GM19438 (cell line): ENCODE results near the gene BACH2.
"Not testable (repeated sequence)": the region's sequence is repeated elsewhere in the genome, so short reads cannot be mapped to it uniquely, and the experiment has no call there.

Experiments
- ATAC-seq: cut with Tn5 transposase; IDR thresholded peaks from one replicate; pipeline ENCODE4 v1.9.1; 2021; ENCODE audit warnings: low read depth; ENCODE audit not compliant: unreplicated experiment

BACH2 gene

DNA sequence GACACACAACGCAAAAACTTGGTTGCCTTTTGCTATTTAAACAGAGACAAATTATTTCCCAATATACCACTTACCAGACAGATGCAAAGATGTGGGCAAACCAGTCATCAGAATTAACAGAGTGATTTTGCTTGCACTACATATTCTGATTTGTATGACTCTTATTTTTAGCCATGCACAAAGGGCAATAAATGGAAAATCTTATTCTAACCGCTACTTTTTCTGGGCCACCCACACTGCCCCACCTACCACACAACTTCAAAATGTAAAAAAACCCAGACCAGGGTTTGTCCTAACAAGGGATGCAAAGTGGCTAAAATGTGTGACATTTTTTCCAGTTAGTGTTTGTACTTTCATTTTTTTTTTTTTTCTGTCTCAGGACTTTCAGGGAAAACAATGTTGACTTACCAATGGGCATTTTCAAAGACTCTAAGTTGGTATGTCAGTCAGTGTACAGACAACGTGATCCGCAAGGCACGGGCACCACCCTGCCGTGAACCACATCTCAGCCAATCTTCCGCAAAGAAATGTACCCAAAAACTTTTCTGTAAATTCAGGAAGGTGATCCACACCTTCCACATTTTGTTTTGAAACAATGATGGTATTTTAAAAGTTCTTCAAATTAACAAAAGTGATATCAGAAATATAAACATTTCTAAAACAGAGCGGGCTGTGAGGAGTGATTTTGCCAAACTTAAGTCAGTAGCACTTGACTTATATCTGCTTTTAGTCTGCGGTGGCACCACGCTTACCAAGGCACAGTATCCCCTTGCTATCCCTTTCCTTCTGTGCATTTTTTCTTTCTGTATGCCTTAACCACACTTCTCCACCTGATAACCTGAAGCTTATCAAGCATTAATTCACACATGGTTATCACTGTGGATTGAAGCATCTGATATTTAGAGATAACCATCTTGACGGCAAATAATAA, 216.8 kb downstream of the BACH2 start:
- ATAC-seq, result no peak

- ATAC-seq, result no peak
Measured at GRCh38 chr6:90078513-90079289, 217.9 kb downstream of the BACH2 start.

DNA sequence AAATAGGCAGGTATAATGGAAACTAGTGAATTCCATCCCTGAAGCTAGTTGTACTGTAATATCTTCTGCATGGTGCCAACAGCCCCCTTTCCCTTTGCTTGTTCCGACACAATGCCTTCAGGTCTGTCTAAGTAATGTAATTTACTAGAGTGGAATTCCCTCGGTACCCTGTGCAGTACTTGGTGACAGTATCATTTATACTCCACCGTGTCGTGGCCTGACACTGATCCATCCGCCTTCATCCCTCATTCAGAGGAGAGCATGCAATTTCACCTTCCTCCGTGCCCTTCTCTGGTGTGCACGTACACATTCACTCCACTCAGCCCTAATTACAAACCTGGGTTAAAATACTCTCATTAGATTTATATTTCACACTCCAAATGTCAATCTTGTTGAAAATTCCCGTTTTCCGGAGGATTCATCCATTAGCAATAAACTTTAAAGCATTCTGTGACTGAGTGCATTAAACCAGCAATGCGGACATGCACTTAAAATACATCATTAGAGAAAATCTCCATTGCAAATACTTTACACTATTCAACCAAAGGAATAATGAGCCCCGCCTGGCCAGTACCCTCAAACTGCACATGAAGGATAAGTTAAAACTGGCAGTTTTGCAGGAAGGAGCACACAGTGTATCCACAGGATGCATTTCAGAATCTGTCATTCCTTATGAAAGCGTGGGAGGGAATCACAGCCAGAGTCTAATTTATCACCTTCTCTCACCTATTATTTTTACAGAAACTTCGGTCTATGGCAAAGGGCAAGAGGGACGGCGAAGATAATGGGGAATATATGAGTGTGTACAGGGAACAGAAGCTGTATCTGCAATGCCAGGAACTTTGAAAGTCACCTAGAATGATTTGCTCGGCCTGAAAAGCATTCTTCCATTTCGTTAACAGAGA, 219.9 kb downstream of the BACH2 start:
- no peak for ATAC-seq

DNA sequence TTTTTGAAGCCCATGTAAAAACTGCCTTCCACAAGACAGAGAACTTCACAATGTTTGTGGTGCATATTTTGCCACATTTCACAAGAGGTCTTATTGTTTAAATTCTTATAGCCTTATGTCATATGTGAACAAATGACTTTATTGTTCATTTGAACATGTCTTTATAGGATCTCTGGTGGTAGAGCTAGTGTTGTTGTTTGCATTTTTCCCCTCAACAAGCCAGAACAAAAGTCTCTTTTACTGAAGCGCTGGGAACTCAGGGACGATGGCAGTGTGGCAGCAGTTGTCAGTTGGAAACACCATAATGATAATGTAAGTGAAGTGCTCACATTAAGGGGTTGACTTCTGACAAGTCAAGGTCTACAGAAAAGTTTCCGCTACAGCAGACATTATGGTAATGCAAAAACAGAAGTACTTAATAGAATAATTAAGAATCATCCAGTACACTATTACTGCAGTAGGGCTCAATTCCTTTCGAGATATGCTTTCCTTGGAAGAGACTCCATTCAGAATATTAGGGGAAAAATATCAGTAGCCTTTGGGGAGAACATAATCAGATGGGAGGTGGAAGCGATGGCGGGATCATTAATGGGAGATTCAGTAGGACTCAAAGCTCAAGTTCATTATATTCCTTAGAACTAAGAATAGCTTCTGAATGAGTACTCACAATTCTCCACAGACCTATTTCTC, 222.3 kb downstream of the BACH2 start:
- no peak for ATAC-seq

- ATAC-seq, result no peak
Measured at GRCh38 chr6:90072935-90073464, 223.6 kb downstream of the BACH2 start.

DNA sequence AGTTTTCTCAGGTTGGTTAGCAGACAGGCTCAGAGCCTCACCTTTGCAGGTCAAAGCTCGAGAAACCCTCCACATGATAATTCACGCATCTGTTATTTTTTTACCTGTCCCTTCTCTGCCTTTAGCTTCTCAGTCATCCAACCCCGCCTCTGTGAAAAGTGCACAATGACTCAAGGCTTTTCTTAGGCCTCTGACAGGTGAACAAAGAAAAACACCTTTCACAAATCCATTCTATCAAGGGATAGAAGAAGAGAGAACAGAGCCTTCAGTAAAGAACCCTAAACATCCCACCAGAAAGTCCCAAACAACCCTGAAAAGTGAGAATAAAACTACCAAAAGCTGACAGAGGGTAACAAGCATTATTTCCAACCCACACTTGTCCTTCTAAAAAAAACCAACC, 224.1 kb downstream of the BACH2 start:
- ATAC-seq, result no peak

GRCh38 chr6:90068703-90069523, 227.7 kb downstream of the BACH2 start:
- ATAC-seq, result no peak

- no peak for ATAC-seq
Measured at GRCh38 chr6:90068264-90068663, 228.4 kb downstream of the BACH2 start.

GRCh38 chr6:90066697-90067096, 229.9 kb downstream of the BACH2 start:
- ATAC-seq, result no peak

DNA sequence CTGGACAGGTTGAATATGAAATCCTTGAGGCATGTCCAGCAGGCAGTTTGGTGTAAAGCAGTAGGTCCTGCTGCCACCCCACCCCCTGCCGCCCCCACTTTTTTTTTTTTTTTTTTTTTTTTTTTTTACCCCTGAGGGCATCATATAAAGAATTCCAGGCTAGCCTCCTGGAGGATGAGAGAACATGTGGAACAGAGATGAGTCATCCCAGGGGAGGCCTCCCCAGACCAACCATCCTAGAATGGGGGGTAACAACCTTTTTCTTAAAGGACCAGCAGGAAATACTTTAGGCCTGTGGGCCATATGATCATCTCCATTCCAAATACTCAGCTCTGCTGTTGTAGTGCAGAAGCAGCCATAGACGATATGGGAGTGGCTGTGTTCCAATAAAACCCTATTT, 231.5 kb downstream of the BACH2 start:
- ATAC-seq, result no peak

- no peak for ATAC-seq
Measured at GRCh38 chr6:90062667-90063066, 234.0 kb downstream of the BACH2 start.

GRCh38 chr6:90062051-90062450, 234.6 kb downstream of the BACH2 start:
- ATAC-seq, result no peak

DNA sequence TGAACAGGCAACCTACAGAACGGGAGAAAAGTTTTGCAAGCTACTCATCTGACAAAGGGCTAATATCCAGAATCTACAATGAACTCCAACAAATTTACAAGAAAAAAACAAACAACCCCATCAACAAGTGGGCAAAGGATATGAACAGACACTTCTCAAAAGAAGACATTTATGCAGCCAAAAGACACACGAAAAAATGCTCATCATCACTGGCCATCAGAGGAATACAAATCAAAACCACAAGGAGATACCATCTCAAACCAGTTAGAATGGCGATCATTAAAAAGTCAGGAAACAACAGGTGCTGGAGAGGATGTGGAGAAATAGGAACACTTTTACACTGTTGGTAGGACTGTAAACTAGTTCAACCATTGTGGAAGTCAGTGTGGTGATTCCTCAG, 237.5 kb downstream of the BACH2 start:
- ATAC-seq, result not testable (repeated sequence)

- ATAC-seq, result not testable (repeated sequence)
Measured at GRCh38 chr6:90055924-90056323, 240.7 kb downstream of the BACH2 start.

- ATAC-seq, result not testable (repeated sequence)
Measured at GRCh38 chr6:90054193-90054592, 242.4 kb downstream of the BACH2 start.

GRCh38 chr6:90053614-90054013, 243.0 kb downstream of the BACH2 start:
- no peak for ATAC-seq

GRCh38 chr6:90049295-90049694, 247.3 kb downstream of the BACH2 start:
- no peak for ATAC-seq

DNA sequence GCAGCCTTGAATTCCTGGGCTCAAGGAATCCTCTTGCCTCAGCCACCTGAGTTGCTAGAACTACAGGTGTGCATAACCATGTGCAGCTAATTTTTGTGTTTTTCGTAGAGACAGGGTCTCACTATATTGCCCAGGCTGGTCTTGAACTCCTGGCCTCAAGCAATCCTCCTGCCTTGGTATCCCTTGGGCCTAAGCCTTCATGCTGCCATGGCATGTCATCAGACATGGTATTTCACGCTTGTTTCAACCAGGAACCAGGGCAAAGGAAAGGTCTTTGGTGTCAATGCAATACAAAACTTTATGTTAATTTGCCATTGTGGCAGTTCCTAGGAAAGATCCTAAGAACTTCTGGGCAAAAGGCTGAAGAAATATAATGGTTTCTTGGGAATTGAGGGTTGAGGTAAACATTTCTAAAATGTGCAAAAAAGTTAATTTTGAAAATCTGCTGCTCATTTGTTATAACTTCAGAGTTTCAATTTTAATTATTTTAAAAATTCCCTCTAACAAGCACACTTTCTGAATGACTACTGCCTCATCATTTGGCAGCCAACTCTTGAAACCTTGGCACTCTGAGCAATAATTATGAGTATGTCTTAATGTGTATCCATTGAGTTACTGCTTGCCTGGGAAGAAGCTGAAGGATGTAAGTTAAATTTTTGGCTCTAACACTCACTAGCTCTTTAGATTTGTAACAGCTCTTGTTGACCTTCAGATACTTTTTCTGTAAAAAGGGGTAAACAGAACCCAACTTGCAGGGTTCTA, 248.3 kb downstream of the BACH2 start:
- no peak for ATAC-seq
